HFF-Myc (cell line): ENCODE measurements around the gene LRFN2.

Experiments
- DNase-seq: peaks from one replicate; pipeline ENCODE4 v3.0.0-alpha.2; 2011; ENCODE audit warnings: low read depth; ENCODE audit errors: extremely low read depth
- H3K4me3 ChIP-seq: replicated peaks from 2 replicates; pipeline ENCODE4 v1.5.1; 2011; ENCODE audit warnings: low read depth, mild to moderate bottlenecking, control low read depth, low read length
- CTCF ChIP-seq: IDR thresholded peaks from 2 replicates; pipeline ENCODE4 v1.5.1; 2012; ENCODE audit warnings: mild to moderate bottlenecking, low read depth, low read length, control low read depth; ENCODE audit errors: missing control alignments

Gene LRFN2

GRCh38 chr6:40543146-40543545, 44.0 kb downstream of the LRFN2 start:
- H3K4me3 ChIP-seq, result no peak overlapping the region
- no peak for DNase-seq
- no peak for TF ChIP-seq CTCF

- TF ChIP-seq CTCF, result no peak
- no peak overlapping the region for H3K4me3 ChIP-seq
- no peak for DNase-seq
Measured at GRCh38 chr6:40542175-40542764, 44.9 kb downstream of the LRFN2 start.

GRCh38 chr6:40541556-40542174, 45.5 kb downstream of the LRFN2 start:
- no peak for TF ChIP-seq CTCF
- no peak overlapping the region for H3K4me3 ChIP-seq
- no peak for DNase-seq

- no peak for TF ChIP-seq CTCF
- H3K4me3 ChIP-seq, result no peak overlapping the region
- no peak for DNase-seq
Measured at GRCh38 chr6:40540790-40541189, 46.4 kb downstream of the LRFN2 start.

GRCh38 chr6:40539853-40540252, 47.3 kb downstream of the LRFN2 start:
- TF ChIP-seq CTCF, result no peak
- H3K4me3 ChIP-seq, result no peak overlapping the region
- no peak for DNase-seq

- no peak for TF ChIP-seq CTCF
- no peak for DNase-seq
- no peak overlapping the region for H3K4me3 ChIP-seq
Measured at GRCh38 chr6:40538556-40538955, 48.6 kb downstream of the LRFN2 start.

- no peak overlapping the region for H3K4me3 ChIP-seq
- TF ChIP-seq CTCF, result no peak
- DNase-seq, result no peak
Measured at GRCh38 chr6:40537446-40537845, 49.7 kb downstream of the LRFN2 start.
